Chondrocyte (in vitro differentiated cells): ENCODE data around the gene CD99L2. TPM values are rescaled to one million over a fixed set of nuclear protein-coding genes. Genes with fewer than 3 reads are reported as not detected.

Source experiments
- DNase-seq: peaks from one replicate; pipeline ENCODE4 v3.0.0; 2021; ENCODE audit warnings: mixed read lengths, low spot score
- H3K27ac Mint-ChIP-seq: one replicate; pipeline ENCODE4 v1.8.0; 2021; ENCODE audit warnings: mild to moderate bottlenecking, moderate library complexity, mixed read lengths; ENCODE audit not compliant: unreplicated experiment
- H3K27me3 Mint-ChIP-seq: 2 replicates; pipeline ENCODE4 v1.8.0; 2021; ENCODE audit warnings: low read depth, mixed read lengths
- H3K36me3 Mint-ChIP-seq: 2 replicates; pipeline ENCODE4 v1.8.0; 2021; ENCODE audit warnings: low read depth, mixed read lengths
- H3K4me1 Mint-ChIP-seq: 2 replicates; pipeline ENCODE4 v1.8.0; 2021; ENCODE audit warnings: low read depth, mild to moderate bottlenecking, mixed read lengths
- H3K4me3 Mint-ChIP-seq: one replicate; pipeline ENCODE4 v1.8.0; 2021; ENCODE audit warnings: mild to moderate bottlenecking, moderate library complexity, mixed read lengths; ENCODE audit not compliant: unreplicated experiment
- H3K9me3 Mint-ChIP-seq: 2 replicates; pipeline ENCODE4 v1.8.0; 2021; ENCODE audit warnings: low read depth, mixed read lengths
- CTCF ChIP-seq: fragments of 200-600 bp; sonication (generic); IDR thresholded peaks from 2 replicates; pipeline ENCODE4 v1.5.0; 2021; ENCODE audit warnings: antibody characterized with exemption, mild to moderate bottlenecking, moderate library complexity
- total RNA-seq: library from RNA; stranded (reverse); gene quantifications from 3 replicates; pipeline ENCODE4 v1.2.1, GENCODE V29; 2021

The CD99L2 gene
- total RNA-seq, 1 donor from 2014 or later, result 82.1 TPM

GRCh38 chrX:150857453-150857852 lies 41.0 kb downstream of the CD99L2 start:
- DNase-seq, result no peak
- H3K9me3 Mint-ChIP-seq, result peaks cover 31% of the 10 kb centered on the region
- H3K27ac Mint-ChIP-seq, result no peak overlapping the region
- peaks cover 6% of the 10 kb centered on the region for H3K36me3 Mint-ChIP-seq
- no peaks in the 10 kb centered on the region for H3K27me3 Mint-ChIP-seq
- TF ChIP-seq CTCF, result no peak
- H3K4me3 Mint-ChIP-seq, result no peak overlapping the region
- H3K4me1 Mint-ChIP-seq, result no peaks in the 10 kb centered on the region

- Mint-ChIP-seq H3K36me3 (peaks cover 6% of the 10 kb centered on the region), H3K27ac (no peak overlapping the region), H3K4me1 (no peaks in the 10 kb centered on the region), H3K9me3 (peaks cover 31% of the 10 kb centered on the region), H3K27me3 (no peaks in the 10 kb centered on the region), H3K4me3 (no peak overlapping the region)
- no peak for DNase-seq
- TF ChIP-seq CTCF, result no peak
Observed at GRCh38 chrX:150856785-150857184, 41.7 kb downstream of the CD99L2 start.

- H3K4me3 Mint-ChIP-seq, result no peak overlapping the region
- TF ChIP-seq CTCF, result no peak
- H3K36me3 Mint-ChIP-seq, result peaks cover 6% of the 10 kb centered on the region
- no peaks in the 10 kb centered on the region for H3K27me3 Mint-ChIP-seq
- H3K27ac Mint-ChIP-seq, result no peak overlapping the region
- no peak for DNase-seq
- no peaks in the 10 kb centered on the region for H3K4me1 Mint-ChIP-seq
- peaks cover 32% of the 10 kb centered on the region for H3K9me3 Mint-ChIP-seq
Observed at GRCh38 chrX:150856101-150856500, 42.4 kb downstream of the CD99L2 start.

GRCh38 chrX:150854856-150855255 lies 43.6 kb downstream of the CD99L2 start:
- no peak for DNase-seq
- H3K27me3 Mint-ChIP-seq, result no peaks in the 10 kb centered on the region
- peaks cover 4% of the 10 kb centered on the region for H3K36me3 Mint-ChIP-seq
- no peaks in the 10 kb centered on the region for H3K4me1 Mint-ChIP-seq
- H3K9me3 Mint-ChIP-seq, result peaks cover 24% of the 10 kb centered on the region
- no peak overlapping the region for H3K4me3 Mint-ChIP-seq
- H3K27ac Mint-ChIP-seq, result no peak overlapping the region
- no peak for TF ChIP-seq CTCF

- peaks cover 6% of the 10 kb centered on the region for H3K9me3 Mint-ChIP-seq
- no peaks in the 10 kb centered on the region for H3K27me3 Mint-ChIP-seq
- DNase-seq, result no peak
- no peak for TF ChIP-seq CTCF
- no peak overlapping the region for H3K27ac Mint-ChIP-seq
- no peak overlapping the region for H3K4me3 Mint-ChIP-seq
- H3K4me1 Mint-ChIP-seq, result no peaks in the 10 kb centered on the region
- no peaks in the 10 kb centered on the region for H3K36me3 Mint-ChIP-seq
Observed at GRCh38 chrX:150849996-150850720, 48.3 kb downstream of the CD99L2 start.
